DMS114 treated with DMSO at 0.1 percent for 48 hours (cell line): ENCODE data around the gene TSACC.
"Not testable (repeated sequence)": the region's sequence is repeated elsewhere in the genome, so short reads cannot be mapped to it uniquely, and the experiment has no call there.

Source experiments
- DNase-seq: peaks from one replicate; lab custom pipeline; 2025; ENCODE audit not compliant: unreplicated experiment; lab: John Stamatoyannopoulos, UW

Gene TSACC

DNA sequence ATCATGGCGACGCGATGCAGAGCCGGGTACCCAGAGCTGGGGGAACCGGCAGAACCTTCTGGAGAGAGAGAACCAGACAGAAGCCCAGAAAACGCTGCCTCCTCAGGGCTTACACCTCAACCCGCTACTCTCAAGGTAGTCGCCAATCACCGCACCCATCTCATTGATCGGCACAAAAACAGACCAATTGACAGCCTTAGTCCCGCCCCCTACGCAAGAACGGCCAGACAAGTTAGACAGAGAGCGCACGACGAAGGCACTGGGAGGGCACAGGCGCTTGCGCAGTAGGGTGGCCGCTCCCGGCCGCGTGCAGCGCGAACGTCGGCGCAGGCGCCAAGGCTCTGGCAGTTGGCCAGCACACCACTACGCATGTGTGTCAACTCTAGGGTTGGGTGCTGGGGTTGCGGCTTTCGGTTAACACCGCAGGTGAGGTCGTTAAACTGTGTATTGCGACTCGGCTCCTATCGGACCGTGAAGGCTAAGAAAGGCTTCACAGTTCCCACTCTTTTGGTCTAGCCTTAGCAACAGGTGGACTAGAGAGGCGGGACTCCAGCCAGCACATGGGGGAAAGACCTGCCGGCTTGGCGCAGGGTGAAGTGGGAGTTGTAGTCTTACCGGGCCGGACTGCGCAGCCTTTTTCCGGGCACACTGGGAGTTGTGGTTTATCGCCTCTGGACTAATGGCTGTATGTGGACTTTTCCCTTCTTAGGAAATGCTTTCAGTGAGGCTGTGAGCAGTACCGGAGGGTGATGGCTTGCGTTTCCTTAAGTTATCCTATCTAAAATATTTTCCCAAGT, at the start of gene TSACC, which contains the start of gene CCT3:
TSACC (plus strand) TSS at position 347 of the 797 bp plus-strand sequence. CDS start 1,232 bp downstream, outside the sequence.
CCT3 (minus strand) TSS at position 113 of the 797 bp plus-strand sequence; CDS start at position 5, 108 bp downstream.
- DNase-seq, result peak; percentile 100

DNA sequence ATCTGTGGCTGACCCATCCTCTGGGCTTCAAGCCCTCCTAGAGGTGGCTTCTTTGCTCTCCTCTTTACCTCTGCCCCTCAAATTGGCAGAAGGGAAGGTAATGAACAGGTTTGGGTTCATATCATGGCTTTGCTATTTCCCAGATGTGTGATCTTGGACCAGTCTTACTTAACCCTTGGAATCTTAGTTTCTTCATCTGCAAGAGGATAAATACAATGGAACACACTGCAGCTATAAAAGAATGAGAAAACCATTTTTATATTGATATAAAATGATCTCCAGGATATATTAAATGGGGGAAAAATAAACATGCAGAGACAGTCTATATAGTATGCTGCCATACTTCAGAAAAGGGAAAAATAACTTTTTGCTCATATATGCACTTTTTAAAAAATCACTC, 48.5 kb upstream of the TSACC start:
- no peak for DNase-seq

DNA sequence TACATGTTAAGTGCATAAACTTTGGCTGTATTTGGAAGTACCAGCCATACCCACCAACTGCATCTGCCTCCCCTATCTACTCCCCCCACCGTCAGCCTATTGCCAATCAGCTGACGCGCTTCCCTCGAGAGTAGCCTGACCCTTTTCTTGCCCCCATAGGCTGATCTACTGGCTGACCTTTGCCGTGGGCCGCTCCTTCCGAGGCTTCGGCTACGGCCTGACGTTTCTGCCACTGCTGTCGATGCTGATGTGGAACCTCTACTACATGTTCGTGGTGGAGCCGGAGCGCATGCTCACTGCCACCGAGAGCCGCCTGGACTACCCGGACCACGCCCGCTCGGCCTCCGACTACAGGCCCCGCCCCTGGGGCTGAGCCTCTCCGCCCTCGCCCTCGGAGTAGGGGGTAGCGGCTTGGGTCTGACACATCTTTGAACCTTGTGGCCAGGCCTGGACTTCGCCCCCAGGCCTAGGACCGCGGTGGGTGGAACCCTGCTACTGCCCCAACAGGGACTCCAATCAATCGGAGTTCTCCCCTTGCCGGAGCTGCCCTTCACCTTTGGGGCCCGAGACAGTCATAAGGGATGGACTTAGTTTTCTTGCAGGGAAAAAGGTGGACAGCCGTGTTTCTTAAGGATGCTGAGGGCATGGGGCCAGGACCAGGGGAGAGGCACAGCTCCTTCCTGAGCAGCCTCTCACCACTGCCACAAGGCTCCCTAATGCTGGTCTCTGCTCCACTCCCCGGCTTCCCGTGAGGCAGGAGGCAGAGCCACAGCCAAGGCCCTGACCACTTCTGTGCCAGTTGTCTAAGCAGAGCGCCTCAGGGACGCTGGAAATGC, 46.9 kb upstream of the TSACC start:
- peak; percentile 88 for DNase-seq

DNA sequence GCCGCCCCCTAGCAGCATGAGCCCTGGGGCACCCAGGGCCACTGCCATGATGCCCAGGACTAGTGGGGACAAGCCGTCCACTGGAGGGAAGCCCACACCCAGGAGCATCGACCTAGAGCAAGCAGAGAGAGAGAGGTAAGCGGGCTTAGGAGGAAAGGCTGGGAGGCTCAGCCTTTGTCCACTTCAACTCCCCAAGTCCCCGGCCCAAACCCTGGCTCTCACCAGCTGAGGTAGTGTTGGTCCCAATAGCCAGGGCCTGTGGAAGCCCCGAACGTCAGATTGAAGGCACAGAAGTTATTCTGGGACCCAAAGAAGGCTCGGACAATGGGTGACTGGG, 45.3 kb upstream of the TSACC start:
- DNase-seq, result no peak

DNA sequence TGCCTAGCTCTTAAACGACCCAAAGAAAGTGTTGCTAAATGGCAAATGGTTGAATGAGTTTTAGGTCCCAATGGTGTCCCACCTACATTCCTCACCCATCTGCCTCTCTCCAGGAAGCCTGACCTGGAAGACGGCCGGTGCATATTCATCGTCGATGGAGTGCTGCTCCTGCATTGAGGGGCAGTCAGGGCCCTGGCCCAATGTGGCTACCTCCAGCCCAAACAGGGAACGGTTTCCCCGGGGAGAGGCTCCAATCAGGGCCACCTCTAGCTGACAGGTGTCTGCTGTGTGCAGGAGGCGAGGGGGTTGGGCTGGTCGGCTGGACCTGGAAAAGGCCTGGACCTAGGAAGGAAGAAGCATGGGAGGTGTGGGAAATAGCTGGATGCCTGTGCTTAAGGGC, 44.4 kb upstream of the TSACC start:
- no peak for DNase-seq

DNA sequence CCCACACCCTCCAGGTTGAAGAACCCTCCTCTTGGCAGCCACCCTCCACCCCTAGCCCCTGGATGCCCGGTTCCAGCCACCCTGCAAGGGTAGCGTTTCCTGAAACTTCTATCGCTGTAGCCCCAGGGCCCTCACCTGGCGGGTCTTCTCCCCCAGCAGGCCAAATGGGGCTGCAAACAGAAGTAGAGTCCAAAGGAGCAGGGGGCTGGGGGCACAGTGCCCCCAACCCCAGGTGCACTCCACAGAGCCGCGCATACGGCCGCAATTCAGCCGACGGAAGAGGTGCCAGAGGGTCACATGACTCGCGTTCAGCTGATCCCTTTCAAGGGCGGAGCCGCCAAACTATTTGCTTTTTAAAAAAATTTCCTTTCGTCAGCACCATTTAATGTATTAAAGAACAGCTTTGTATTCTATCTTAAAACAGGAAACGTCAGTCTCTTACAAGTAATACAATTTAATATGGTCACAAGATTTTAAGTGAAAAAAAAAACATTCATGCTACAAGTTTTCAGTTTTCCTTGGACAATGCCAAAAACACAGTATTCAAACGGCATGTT, 42.9 kb upstream of the TSACC start, which contains the start of gene GLMP:
GLMP (minus strand) TSS at position 289 of the 557 bp plus-strand sequence; CDS start at position 255, 34 bp downstream.
- peak; percentile 29 for DNase-seq

DNA sequence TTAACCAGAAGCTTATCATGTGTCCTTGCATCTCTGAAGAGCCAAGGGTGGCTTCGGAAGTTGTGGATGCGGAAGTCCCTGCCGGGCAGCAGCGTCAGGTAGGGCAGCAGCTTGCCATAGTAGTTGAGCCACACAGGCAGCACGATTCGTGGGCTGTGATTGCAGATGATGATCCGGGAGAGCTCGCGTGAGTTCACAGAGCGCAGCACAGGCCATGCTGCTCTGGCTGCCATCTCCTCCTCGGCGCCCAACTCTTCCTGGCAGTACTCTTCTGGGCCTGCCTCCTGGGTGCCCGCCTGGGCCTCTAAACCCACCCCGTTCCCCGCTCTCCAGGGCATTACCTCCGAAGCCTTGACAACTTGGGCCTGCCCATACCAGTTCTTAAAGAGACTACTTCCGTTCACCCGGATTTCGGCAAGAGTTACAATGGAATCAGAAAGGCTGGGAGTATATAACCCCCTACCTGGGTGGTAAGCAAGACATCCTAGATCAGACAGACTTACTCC, 39.4 kb upstream of the TSACC start, which contains the start of gene VHLL:
VHLL (minus strand) TSS at position 456 of the 506 bp plus-strand sequence; CDS start at position 338, 118 bp downstream.
- no peak for DNase-seq

DNA sequence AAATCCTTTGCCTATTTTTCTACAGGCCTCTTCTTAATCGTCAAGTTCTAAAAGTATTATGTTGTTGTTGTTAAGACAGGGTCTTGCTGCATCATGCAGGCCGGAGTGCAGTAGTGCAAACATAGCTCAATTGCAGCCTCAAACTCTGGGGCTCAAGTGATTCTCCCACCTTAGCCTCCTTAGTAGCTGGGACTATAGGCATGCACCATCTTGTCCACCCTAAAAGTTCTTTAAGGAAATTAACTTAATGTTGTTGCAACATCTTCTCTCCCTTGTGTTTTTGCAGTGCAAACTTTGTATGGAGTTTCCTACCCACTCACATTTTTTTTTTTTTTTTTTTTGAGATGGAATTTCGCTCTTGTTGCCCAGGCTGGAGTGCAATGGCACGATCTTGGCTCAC, 35.1 kb upstream of the TSACC start:
- DNase-seq, result no peak

DNA sequence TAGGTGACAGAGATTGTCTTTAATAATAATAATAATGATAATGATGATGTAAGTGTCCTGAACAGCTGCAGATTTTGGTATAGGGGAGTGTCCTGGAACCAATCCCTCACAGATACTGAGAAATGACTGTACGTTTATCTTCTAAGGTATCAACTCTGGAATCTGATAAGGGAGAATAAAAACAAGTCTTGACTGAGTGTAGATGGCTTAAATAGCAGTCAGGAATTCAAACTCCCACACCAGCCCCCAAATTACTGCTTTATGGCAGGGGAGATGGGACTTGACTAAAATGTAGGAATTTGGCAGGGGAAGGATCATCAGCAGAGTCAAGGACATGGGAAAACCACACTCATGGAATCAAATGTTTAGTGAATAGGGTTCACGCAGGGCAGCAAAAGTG, 33.1 kb upstream of the TSACC start:
- no peak for DNase-seq

DNA sequence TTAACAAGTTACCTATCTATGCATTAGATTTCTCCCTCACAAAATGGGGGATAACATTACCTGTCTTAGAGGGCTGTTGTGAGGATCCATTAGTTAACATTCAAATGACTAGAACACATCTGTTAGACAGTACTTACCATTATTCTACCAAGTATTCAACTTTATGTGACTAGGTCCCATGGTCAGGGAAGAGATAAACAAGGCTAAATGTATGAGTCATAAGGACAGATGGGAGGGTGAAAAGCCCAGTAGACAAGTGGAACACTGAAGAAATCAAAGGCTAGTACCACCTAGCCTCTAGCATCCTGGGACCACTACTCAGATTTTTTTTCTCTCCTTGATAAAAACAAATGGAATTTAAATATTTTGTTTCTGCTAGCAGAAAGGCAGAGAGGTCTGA, 30.2 kb upstream of the TSACC start:
- DNase-seq, result no peak

DNA sequence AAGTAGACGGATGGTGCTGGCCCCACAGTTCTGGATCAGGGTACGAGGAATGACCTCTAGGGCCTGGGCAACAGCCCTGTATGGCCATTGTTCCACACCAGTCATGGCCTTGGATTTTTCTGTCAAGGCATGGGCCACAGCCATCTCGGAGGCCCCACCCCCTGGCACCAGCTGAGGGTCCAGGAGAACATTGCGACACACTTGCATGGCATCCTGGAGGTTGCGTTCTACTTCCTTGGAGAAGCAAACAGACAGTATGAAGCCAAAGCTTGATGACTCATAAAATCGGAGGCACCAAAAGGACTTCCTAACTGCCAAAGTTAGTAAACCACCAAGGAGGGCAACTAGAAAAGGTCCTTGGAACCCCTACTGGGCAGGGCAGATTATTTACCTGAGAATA, 27.4 kb upstream of the TSACC start:
- no peak for DNase-seq

DNA sequence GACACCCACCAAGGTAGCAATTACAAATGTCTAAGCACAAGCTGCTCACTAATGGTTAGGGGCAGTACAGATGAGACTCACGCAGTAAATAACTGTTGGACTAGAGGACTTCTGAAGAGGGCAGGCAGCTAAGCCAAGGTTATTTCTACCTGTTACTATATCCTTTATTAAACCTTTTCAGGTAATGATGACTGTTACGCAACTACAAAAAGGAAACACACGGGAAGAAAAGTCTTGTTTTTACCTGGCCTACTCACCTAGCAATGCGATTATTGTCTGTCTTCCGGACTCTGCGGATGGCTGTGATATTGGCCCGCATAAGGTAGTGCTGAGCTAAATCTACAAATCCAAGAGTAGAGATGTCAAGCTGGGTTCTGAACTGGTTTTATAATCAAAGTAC, 21.4 kb upstream of the TSACC start:
- DNase-seq, result no peak

DNA sequence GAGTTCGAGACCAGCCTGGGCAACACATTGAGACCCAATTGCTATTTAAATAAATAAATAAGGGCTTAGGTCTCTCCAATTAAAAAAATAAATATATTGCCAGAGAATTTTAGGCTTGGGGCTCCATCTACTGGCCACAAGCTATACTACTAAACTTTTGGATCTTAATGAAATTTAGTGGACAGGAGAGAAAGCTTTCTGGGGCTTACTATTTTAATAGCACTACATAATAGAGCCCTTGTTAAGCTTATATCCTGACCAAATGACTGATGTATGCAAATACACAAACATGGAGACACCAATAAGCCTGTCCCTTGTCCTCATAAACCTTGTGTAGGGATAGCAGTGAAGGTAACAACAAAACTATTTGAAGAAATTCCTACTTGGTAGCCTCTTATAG, 18.7 kb upstream of the TSACC start:
- DNase-seq, result peak; percentile 37

DNA sequence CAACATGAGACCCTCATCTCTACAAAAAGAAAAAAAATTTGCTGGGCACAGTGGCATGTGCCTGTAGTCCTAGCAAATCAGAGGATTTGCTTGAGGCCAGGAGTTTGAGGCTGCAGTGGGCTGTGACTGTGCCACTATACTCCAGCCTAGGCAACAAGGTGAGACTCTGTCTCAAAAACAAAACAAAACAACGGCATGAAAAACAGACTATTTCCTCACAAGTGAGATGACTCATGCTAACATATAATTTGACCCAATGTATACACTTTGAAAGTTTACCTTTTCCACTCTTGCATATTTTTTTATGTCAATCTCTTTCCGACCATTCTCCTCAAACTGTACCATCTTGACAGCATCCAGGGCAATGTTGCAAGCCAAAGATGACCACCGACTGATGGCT, 17.8 kb upstream of the TSACC start:
- no peak for DNase-seq

DNA sequence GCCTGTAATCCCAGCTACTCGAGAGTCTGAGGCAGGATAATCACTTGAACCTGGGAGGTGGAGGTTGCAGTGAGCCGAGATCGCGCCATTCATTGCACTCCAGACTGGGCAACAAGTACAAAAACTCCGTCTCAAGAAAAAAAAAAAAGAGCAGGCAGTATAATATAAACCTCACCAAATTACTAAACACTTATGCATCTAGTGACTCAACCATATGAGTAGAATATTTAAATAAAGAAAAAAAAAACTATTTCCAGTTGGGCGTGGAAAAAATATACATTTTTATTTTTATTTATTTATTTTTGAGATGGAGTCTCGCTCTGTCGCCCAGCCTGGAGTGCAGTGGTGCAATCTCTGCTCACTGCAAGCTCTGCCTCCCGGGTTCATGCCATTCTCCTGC, 15.1 kb upstream of the TSACC start:
- not testable (repeated sequence) for DNase-seq

DNA sequence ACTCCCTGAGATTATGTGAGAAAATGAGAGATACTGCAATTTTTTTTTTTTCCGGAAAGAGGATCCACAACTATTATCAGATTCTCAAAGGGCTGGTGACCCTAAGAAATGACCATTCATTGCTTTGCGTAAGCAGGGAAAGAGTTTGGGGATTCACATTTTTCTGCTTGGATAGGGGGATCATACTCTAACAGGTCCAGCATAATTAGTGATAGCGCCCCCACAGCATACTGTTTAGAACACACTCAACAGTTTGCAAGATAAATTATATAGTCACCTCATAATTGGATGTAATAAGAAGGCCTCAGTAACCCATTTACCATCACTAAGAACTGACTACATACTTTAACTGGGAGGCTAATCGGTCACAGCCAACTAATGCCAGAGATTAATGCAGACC, 2.1 kb upstream of the TSACC start:
- DNase-seq, result peak; percentile 37

DNA sequence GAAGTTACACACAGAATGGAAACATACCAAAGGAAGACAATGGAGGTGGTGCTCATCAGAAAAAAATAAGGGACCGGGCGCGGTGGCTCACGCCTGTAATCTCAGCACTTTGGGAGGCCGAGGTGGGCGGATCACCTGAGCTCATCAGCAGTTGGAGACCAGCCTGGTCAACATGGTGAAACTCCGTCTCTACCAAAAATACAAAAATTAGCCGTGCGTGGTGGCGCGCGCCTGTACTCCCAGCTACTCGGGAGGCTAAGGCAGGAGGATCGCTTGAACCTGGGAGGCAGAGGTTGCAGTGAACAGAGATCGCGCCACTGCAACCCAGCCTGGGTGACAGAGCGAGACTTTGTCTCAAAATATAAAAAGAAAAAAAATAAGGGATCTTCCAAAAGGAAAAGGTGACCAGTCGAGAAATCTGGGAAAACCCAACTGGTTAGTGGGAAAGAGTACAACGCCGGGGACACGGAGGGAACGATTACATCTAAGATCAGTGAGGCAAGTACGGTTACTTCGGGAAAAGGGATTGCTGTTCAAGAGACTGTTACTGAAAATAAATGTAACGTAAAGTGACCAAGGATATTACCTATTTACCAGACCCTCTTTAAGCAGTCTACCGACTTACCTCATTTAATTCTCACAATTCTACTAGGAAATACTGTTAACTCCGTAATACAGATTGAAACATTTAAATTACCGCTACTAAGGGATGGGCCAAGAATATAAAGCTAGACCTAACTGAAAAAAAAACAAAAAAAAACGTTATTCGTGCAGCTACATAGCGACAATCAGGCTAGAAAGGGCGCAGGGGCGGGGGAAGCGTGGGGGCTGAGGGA, 1.1 kb upstream of the TSACC start:
- no peak for DNase-seq

DNA sequence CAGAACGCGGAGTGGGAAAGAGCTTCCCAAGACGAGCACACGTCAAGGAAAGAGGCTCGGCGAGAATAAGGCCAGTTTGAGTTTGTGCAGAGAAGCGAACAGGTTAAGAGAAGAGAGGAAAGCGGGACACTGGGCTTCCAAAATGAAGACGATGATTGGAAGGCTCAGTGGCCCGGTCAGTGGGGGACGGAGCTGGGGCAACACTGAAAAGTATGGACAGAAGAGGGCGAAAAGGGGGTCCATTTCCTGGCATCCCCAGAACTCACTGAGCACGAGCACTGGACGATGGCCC, 492 bp upstream of the TSACC start:
- no peak for DNase-seq

DNA sequence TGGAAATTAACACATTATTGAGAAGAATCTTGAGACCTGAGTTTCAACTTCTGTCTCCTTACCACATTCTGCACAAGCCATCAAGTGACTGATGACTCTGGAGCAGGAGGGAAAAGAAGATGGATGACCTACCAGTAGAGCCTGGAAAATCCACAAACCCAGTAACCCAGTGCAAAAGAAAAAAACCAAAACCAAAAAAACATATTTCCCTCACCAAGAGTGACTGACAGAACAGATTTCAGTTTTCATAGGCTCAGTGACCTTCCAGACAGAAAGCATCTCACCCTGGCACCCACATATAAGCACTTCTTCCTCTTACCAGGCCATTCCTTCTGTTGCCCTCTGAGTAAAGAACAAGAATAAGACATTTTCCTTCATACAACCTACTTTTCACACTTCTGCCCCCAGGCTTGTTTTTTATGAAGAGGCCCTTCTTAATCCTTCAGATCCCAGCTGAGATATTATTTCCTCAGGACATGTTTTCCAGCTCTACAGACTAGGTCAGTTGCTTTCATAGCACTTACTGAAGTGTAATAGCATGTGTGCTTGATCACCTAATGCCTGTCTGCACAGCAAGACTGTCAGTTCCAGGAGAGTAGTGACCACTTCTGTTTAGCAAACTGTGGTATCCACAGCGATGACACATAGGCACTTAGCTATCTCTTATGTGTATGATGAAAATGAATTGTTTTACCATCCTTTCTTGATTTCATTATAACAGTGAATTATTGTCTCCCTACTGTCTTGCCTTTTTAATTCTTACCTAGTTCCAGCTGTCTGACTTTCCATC, 4.0 kb downstream of the TSACC start:
- no peak for DNase-seq

DNA sequence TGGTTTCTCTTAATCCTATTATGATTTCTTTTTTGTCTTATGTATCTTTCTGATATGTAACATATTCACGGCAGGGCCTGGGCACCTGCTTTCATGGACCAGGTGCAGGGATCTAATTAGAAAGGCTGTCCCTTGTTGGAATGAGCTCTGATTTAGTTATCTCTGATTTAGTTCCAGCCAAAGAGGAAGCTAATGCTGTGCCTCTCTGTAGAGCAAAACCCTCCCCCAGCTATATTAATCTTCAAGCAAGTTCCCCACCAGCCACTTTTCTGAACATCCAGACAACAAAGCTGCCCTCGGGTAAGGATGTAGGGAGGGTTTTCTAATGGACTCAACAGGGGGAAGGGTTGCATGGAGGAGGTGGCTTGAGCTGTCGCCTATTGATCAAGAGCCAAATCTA, 6.1 kb downstream of the TSACC start:
- no peak for DNase-seq
